SW480 (cell line): ENCODE data around the gene PACSIN2.

Experiments used
- DNase-seq: peaks from one replicate; pipeline ENCODE4 v3.0.0-alpha.2; 2016; ENCODE audit warnings: low spot score

Gene PACSIN2

DNA sequence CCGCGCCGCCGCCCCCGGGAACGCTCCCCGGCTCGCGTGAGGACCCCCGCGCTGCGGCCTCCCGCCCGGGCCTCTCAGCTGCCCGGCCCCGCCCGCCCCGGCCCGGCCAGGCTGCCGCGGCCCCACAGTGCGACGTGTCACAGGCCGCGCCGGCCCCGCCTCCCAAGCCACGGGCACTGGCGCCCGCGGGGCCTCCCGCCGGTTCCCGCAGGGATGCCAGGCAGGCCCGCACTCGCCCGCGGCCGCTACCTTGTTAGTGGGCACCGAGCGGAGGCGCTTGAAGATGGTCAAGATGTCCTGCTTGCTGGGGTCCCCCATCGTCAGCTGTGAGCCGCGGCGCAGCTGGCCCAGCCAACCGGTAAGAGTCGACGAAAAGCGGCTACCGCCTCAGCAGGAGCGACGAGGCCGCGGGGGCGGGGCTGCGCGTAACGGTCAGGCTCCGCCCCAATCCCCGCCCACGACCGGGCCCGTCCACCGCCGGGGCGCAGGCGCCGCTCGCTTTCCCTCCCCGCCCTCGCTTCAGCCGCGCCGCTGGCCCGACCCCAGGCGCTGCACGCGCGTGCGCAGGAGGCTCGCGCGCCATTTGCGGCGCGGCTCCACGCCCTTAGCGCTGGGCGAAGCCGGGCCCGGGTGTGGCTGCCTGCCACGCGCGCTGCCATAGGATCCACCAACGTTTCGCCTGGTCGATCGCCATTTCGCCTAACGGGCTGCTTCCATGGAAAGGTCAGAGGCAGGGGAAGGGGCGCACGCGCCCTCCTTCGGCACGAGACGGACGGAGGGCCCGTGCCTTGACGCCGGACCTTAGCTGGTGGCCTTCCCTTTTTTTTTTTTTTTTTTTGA is 157.9 kb downstream of the PACSIN2 start, which contains the start of gene ARFGAP3:
ARFGAP3 (minus strand) TSS at position 409 of the 840 bp plus-strand sequence; CDS start at position 318, 91 bp downstream.
- DNase-seq: peak; percentile 87

DNA sequence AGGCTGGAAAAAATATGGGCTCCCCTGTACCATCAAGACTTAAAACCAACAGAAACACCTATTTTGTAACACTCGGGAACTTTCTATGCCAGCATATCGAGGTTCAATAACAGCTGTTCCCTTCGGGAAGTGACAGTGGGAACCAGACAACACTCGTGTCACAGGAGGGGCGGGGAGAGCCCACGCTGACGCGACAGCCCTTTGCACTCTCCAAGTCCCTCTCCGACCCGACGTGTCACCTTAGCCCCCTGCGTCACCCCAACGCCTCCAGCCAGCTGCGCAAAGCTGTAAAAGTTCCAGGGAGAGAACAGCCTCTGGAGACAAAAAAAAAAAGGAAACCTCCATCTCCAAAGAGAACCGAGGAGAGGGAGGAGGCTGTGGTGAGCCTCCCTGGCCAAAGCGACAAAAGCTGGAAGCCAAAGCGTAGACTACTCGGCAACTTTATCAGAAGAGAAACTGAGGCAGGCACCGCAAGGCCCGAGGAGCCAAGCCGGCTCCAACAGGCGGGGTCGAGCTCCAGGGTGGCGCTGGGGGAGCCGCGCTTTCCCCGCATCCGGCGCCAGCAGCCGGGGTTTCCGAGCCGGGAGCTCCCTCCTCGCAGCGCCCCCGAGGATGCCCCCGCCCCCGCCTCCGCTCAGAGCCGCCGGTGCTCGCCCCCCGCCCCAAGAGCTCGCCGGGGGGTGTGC is 158.6 kb downstream of the PACSIN2 start:
- peak; percentile 28 for DNase-seq

DNA sequence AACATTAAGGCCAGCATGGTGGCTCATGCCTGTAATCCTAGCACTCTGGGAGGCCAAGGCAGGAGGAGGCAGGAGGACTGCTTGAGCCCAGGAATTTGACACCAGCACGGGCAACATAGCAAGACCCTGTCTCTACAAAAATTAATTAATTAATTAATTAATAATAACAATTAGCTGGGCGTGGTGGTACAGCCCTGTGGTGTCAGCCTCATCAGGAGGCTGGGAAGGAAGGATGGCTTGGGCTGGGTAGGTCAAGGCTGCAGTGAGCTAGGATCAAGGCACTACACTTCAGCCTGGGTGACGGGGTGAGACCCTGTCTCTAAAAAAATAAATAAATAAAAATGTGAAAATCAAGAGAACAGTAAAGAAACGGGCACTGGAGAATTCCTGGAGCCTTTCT is 159.2 kb downstream of the PACSIN2 start:
- DNase-seq: no peak

DNA sequence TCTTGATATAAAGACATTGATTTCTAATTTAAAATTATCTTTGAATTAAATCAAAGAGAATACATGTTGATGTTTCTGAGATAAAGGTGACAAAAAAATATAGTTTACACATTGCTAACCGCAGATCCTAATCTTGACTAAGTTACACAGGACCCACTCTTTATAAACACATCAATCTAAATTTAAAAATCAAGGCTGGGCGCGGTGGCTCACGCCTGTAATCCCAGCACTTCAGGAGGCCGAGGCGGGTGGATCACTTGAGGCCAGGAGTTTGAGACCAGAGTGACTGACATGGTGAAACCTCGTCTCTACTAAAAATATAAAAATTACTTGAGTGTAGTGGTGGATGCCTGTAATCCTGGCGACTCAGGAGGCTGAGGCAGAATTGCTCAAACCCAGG is 159.7 kb downstream of the PACSIN2 start:
- no peak for DNase-seq

DNA sequence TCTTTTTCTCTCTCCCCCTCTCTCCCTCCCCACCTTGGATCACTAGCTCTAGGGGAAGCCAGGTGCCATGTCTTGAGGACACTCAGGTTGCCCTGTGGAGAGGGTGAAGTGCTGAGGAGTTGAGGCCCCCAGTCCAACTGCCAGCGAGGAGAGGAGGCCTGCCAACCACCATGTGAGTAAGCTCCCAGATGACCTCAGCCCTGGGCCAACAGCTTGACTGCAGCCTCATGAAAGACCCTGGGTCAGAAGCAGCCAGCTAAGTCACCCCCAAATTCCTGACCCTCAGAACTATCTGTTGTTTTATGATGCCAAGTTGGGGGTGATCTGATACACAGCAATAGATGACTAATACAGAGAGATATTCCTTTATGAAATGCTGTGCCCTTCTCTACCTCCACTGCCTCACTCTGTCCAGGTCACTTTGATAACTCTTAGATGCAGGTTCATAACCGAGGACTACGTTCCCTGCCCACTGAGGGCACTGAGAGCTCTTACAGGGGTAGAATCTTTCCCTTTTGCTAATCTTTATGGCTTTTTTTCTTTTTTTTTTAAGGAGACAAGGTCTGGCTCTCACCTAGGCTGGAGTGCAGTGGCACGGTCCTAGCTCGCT is 165.9 kb downstream of the PACSIN2 start:
- DNase-seq: no peak

DNA sequence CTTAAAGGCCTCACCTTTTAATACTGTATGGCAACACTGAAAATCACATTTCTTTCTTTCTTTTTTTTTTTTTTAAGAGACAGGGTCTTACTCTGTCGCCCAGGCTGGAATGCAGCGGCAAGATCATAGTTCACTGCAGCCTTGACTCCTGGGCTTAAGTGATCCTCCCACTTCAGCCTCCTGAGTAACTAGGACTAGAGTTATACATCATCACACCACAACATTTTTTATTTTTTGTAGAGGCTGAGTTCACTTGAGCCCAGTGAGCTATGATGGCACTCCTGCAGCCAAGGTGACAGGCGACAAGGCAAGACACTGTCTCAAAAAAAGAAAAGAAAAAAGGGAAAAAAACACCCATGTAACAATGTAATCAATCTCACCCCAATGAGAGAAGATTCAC is 167.8 kb downstream of the PACSIN2 start:
- DNase-seq: no peak

DNA sequence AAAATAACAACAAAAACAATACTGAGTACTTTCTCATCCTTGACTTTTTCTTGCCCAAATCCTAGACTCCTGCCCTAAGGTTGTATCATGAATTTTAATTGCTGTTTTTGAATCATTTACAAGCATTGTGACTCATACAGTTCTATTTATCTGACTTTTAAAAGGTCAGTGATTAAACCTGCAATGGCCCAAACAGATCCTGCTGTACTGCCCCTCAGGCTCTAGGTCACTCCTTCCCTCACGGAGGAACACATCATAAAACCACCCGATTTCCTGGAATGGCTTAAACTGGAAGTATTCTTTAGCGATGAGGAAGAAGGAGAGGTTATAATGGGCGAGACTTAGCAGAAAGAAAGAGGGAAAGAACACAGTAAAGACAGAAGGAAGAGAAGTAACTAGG is 170.2 kb downstream of the PACSIN2 start:
- DNase-seq: no peak

DNA sequence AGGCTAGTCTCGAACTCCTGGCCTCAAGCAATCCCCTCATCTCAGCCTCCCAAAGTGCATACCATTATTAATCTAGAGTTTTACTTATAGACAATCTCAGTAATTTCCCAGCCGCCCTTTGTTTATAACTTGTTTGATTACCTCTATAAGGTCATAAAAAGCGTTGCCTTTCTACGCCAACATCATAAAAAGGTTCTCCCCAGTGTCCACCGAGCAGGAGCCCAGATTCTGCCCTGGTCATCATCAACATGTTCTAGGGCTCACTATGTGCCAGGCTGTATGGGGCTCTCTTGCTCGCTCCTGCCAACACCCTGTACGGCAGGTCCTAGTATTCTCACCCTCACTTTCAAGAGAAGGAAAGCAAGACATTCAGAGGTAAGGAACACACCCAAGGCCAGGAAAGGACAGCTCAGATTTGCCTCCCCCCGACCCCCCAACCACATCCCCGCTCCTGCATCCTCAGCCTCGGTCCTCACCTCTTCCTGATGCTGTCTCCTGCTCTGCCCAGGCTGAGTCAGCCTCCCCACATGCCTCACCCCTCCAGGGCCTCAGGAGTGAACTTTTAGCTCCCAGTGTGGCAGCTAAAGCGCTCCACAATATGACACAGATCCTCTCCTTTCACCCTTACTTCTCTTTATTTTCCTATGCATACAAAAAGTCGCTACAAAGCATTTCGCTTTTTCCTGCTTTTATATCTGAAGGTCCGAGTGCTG is 172.1 kb downstream of the PACSIN2 start:
- no peak for DNase-seq

DNA sequence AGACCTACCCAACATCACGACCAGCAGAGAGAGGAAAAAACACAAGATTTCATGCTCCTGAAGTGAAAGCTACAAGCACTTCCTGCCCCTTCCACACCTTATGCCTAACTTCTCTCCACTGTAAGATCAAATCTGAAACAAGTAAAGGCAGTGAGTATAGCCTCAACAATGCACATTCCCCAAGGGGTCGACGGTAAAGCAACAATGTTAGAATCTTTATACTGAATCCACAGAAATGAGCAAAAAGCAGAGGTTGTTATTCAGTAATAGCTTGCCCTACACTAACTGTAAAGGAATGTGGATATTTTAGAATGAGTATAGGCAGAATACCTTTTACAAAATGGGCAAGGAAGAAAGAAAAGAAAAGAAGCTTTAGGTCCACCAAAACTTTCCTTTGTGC is 173.5 kb downstream of the PACSIN2 start:
- no peak for DNase-seq

DNA sequence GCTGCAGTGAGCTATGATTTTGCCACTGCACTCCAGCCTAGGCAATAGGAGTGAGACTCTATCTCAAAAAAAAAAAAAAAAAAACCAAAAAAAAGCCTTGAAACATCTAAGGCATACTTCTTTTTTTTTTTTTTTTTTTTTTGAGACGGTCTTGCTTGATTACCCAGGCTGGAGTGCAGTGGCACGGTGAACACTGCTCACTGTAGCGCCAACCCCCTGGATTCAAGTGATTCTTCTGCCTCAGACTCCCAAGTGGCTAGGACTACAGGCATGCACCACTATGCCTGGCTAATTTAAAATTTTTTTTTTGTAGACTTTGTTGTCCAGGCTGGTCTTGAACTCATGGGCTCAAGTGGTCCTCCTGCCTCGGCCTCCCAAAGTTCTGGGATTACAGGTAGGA is 177.4 kb downstream of the PACSIN2 start:
- DNase-seq: no peak

DNA sequence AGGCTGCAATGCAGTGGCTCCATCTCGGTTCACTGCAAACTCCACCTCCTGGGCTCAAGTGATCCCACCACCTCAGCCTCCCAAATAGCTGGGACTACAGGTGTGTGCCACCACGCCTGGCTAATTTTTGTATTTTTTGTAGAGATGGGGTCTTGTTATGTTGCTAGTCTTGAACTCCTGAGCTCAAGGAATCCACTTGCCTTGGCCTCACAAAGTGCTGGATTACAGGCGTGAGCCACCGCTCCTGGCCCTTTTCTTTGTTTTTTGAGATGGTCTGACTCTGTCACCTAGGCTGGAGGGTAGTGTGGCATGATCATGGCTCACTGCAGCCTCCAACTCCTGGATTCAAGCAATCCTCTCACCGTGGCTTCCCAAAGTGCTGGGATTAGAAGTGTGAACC is 178.9 kb downstream of the PACSIN2 start:
- DNase-seq: no peak

DNA sequence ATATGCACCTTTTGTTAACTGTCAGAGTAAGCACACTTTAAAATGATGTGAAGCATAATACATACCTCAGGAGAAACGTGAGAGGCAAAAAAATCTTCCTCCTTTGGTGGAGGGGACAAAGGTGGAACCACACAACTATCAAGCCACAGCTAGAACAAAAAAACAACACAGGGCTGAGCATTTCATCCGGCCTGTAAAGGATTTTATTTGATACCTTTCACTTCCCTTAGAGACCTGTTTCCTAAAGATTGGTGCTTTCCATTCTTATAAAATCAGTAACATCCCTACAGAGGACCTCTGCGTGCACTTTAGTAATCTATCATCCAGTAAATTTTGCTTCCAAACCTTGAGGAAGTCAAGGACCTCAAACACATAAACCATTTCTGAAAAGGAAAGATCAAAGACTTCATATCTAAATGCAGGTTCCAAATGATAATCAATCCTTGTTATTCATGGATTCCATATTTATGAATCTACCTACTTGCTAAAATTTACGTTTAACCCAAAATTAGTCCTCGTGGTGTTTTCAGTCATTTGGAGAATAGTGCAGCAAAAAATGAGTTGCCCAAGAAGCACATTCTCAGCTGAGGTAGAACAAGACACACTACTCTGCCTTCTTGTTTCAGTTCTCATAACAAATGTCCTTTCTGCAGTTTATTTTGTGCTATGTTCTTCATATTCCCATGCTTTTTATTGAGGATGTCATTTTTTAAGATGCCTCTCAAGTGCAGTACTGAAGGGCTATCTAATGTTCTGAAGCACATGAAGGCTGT is 180.6 kb downstream of the PACSIN2 start:
- no peak for DNase-seq

DNA sequence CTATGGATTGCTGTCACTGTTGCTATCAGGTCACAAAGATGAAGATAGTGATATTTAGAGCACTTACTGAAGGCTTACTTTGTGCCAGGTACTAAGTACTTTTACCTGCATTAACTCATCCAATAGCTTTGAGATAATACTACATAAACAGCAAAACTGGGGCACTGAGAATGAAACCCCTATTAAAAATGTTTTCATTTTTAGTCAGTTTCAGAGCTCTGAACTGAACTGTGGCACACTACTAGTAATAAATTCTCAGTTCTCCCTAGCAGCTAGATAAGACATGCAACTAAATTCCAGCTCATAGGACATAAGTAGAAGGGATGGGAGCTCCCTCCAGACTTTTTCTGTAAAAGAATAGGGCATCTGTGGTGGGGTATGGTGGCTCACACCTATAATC is 181.8 kb downstream of the PACSIN2 start:
- DNase-seq: no peak

DNA sequence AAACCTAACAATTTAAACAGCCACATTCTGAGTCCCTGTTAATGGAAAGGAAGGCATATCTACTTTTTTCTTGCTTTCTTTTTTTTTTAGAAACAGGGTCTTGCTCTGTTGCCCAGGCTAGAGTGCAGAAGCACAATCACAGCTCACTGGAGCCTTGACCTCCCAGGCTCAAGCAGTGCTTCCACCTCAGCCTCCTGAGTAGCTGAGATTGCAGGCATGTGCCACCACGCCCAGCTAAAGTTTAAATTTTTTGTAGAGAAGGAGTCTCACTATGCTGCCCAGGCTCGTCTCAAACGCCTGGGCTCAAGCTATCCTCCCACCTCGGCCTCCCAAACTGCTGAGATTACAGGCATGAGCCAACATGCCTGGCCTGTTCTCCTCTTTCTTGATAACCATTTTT is 183.2 kb downstream of the PACSIN2 start:
- no peak for DNase-seq

DNA sequence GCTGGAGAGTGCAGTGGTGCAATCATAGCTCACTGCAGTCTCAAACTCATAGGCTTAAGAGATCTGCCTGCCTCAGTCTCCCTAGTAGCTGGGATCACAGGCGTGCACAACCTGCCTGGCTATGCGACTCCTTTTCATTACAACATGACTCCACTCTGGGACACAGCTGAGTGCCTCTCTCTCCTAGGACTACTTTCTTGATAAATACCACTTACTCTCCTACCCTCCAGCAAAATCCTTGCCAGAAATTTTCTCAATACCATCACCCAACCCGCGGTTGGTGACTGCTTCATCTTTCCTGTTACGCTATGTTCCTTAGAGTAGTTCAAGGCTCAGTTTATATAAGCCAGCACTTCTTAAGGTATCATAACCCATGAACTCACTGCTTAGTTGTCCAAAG is 184.8 kb downstream of the PACSIN2 start:
- no peak for DNase-seq

DNA sequence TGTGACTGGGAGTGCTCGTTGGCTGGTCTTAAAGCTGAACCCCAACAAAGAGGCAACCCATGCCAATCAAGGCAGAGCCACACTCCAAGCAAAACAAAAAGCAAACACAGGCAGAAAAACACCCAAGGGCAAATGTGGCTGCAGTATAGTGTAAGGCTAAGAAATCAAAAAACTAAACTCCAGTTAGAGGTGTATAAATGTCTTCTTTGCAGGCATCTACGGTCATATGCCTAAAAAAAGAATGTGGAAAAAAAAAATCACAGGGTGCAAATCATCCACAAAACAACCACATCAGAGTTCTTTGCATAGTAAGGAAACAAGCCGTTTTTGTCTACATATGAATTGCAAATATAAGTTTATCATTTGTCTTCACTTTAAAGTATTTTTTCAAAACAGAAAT is 185.6 kb downstream of the PACSIN2 start:
- no peak for DNase-seq

DNA sequence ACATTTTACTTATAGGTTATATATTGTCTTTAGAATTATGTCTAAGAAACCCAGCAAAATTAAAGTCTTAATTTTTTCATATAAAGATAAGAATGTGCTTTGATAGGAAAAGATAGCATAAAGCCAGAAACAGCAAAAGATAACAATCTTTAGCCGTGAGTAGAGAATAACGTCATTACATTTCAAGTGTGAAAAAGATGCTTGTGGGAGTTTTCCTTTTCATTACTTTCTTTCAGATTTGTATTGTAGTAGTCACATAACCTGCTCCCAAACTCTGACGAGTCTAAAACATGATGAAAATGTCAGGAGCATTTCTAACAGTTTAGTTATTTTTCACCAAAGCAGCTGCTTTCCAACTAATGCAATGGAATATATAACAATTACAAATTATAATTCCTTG is 189.2 kb downstream of the PACSIN2 start:
- DNase-seq: no peak

DNA sequence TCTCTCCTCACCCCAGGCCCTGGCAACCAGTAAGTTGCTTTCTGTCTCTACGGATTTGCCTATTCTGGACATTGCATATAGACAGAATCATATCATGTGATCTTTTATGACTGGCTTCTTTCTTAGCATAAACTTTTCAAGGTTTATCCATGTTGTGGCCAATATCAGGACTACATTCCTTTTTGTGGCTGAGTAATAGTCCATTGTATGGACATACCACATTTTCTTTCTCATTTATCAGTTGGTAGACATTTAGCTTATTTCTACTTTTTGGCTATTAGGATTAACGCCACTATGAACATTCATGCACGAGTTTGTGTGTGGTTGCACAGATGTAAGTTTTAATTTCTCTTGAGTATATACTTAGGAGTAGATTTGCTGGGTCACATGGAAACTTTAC is 193.6 kb downstream of the PACSIN2 start:
- DNase-seq: no peak

DNA sequence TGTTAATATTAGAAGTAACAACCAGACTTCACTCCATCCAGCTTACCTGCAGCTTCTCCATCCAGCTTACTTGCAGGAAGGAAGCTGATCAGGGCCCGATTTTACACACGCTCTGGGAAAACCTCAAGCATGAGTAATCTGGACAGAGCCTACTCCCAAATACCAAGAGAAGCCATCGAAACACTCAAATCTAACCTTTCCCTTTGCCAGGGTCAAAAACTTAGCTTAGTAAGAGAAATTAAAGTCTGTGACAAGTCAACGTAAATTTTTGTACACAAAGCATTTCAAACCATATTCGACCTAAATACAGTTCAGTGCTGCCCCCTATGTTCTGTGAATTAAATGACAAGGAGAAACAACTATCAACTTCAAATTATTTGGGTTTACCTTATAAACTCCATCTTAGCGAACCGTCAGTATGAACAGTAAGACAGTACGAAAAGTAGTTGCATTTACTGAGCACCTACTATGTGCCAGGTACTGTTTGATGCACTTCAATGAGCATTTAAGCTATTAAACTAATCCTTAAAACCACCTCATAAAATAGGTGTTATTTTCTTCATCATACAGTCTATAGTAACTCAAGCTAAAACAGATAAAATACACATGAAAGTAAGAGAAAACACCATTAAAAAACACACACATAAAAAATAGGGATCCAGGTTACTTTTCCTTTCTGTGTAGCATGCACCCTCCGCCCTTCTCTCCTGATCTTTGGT is 194.7 kb downstream of the PACSIN2 start:
- DNase-seq: no peak
